Right atrium auricular region (tissue), 2 donors: ENCODE results near the gene NRP2. TPM values are rescaled to one million over a fixed set of nuclear protein-coding genes. Genes with fewer than 3 reads are reported as not detected.
A peak's percentile ranks its signal among the peaks of the same experiment; 100 is the strongest.

Experiments
- DNase-seq: peaks from one replicate; pipeline ENCODE4 v3.0.0-alpha.2; 2019; ENCODE audit warnings: low spot score
- H3K27ac ChIP-seq, 2 donors: fragments of 200-600 bp; sonication (generic); 1 replicate in 1 of 2; 2 replicates in 1 of 2; pipeline ENCODE4 v1.5.1; 2016 to 2019
- H3K27me3 ChIP-seq, 2 donors: fragments of 200-600 bp; sonication (generic); one replicate each; pipeline versions ENCODE4 v1.5.1 to v1.6.0; 2017 to 2019
- H3K36me3 ChIP-seq: fragments of 200-600 bp; sonication (generic); one replicate; pipeline ENCODE4 v1.5.1; 2016
- H3K4me1 ChIP-seq, 2 donors: fragments of 200-600 bp; sonication (generic); one replicate each; pipeline versions ENCODE4 v1.5.1 to v1.6.0; 2017 to 2019
- H3K4me3 ChIP-seq, 2 donors: fragments of 200-600 bp; sonication (generic); 1 replicate in 1 of 2; 2 replicates in 1 of 2; pipeline ENCODE4 v1.5.1; 2017 to 2019; ENCODE audit warnings: mild to moderate bottlenecking in 1 of 2, moderate library complexity in 1 of 2
- H3K9me3 ChIP-seq, 2 donors: fragments of 200-600 bp; sonication (generic); one replicate each; pipeline ENCODE4 v1.5.1; 2019
- CTCF ChIP-seq, 2 donors: fragments of 200-600 bp; sonication (generic); IDR thresholded peaks; one replicate each; pipeline ENCODE4 v1.5.1; 2019; ENCODE audit warnings: antibody characterized with exemption in 2 of 2
- total RNA-seq, 2 donors: library from RNA; depleted of rRNA; stranded (reverse); fragments of >200 nt; gene quantifications; one replicate each; pipeline ENCODE4 v1.1.0, GENCODE V29; 2016

Gene NRP2
- total RNA-seq, 2 donors from 2014 or later = 7.1 to 10.9 TPM

GRCh38 chr2:205689820-205690219, 7.5 kb downstream of the NRP2 start:
- no peak for DNase-seq
- no peaks in the 10 kb centered on the region for H3K9me3 ChIP-seq
- no peaks in the 10 kb centered on the region for H3K36me3 ChIP-seq
- no peak overlapping the region for H3K27ac ChIP-seq
- no peak for TF ChIP-seq CTCF (IDR thresholded peaks at IDR 0.05)
- no peak overlapping the region for H3K4me3 ChIP-seq
- no peaks in the 10 kb centered on the region for H3K27me3 ChIP-seq
- H3K4me1 ChIP-seq = peaks cover 0 to 19% of the 10 kb centered on the region in 2 donors

DNA sequence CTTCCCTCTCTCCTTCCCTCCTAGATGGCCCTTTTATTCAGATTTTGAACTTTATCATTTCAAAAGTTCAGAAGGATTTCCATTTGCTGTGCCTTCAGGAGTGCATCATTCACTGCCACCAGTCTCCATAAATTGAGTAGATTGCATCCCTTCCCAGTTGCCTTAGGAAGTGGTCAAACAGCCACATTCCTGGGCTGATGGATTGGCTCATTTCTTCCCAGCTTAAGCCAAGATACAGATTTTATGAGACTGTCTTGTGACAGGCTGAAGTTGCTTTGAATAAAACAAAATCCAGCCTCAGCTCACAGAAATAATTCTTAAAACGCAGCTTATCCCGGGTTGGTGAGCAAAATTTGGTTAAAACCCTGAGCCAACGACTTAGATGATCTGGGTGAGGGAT, 9.8 kb downstream of the NRP2 start:
- TF ChIP-seq CTCF (IDR thresholded peaks at IDR 0.05) = no peak
- H3K9me3 ChIP-seq = no peaks in the 10 kb centered on the region
- no peaks in the 10 kb centered on the region for H3K4me1 ChIP-seq
- H3K27me3 ChIP-seq = no peaks in the 10 kb centered on the region
- DNase-seq = no peak
- H3K36me3 ChIP-seq = no peaks in the 10 kb centered on the region
- no peak overlapping the region for H3K27ac ChIP-seq
- H3K4me3 ChIP-seq = no peak overlapping the region

DNA sequence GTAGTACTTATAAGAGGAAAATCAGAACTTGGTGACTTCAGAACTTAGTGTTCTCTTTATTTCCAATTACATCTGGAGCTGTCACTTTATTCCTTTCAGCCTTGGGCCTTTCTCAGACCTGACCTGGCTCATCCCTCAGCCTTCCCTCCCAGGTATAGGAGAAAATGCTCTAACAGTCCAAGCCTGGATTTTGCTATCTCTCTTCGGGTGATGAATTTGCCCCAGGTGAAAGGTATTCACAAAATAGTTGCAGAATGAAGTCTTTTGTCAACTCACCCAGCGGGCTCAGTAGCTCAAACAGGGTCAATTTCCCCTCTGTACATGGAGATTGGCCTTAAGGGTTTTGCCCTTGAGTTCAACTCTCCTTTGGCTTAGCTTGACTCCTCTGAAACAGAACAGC, 12.0 kb downstream of the NRP2 start:
- Histone ChIP-seq H3K4me1 (peaks cover 0 to 11% of the 10 kb centered on the region in 2 donors), H3K36me3 (no peaks in the 10 kb centered on the region), H3K27me3 (no peaks in the 10 kb centered on the region), H3K27ac (no peak overlapping the region), H3K9me3 (no peaks in the 10 kb centered on the region), H3K4me3 (no peak overlapping the region)
- no peak for DNase-seq
- TF ChIP-seq CTCF (IDR thresholded peaks at IDR 0.05) = no peak

DNA sequence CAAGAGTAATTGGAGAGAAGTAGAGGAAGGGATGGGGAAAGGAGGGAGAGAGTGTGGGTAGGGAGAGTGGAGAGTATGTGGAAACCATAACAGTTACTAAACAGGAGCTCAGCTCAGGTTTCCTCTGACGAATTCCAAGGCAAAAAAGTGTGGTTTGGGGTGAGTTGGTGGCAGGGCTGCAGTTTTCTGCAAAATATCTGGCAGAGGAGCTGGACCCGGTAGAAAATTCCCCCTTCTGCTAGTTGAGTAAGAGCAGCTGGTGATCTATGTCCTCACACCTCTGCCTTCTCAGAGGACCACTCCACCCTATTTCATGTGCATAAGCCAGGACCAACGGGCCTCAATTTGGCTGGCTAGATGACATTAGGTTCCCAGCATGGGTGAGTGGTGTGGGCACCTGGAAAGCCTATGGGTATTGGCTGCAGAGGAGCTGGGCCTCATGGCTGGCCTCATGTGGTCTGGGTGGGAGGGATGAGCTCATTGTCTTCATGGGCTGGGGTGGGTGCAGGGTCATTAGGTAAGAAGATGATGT, 13.2 kb downstream of the NRP2 start:
- TF ChIP-seq CTCF (IDR thresholded peaks at IDR 0.05) = no peak
- Histone ChIP-seq H3K27me3 (no peaks in the 10 kb centered on the region), H3K9me3 (no peaks in the 10 kb centered on the region), H3K36me3 (no peaks in the 10 kb centered on the region), H3K4me3 (no peak overlapping the region), H3K4me1 (peaks cover 0 to 22% of the 10 kb centered on the region in 2 donors), H3K27ac (no peak overlapping the region)
- DNase-seq = no peak

GRCh38 chr2:205696331-205696926, 14.1 kb downstream of the NRP2 start:
- peak in 1 of 2 donors; percentile 45 for TF ChIP-seq CTCF (IDR thresholded peaks at IDR 0.05)
- H3K27ac ChIP-seq = no peak overlapping the region
- H3K4me3 ChIP-seq = no peak overlapping the region
- H3K4me1 ChIP-seq = peaks cover 0 to 30% of the 10 kb centered on the region in 2 donors
- no peaks in the 10 kb centered on the region for H3K27me3 ChIP-seq
- no peaks in the 10 kb centered on the region for H3K9me3 ChIP-seq
- DNase-seq = no peak
- no peaks in the 10 kb centered on the region for H3K36me3 ChIP-seq
